Naive thymus-derived CD8-positive, alpha-beta T cell (primary cell): Measurements from ENCODE around the gene SCP2. TPM values are rescaled to one million over a fixed set of nuclear protein-coding genes. Genes with fewer than 3 reads are reported as not detected.
A peak's percentile ranks its signal among the peaks of the same experiment; 100 is the strongest.
"Not testable (repeated sequence)": the region's sequence is repeated elsewhere in the genome, so short reads cannot be mapped to it uniquely, and the experiment has no call there.

ENCODE experiments used
- ATAC-seq, 2 donors: fragments of 150-1000 bp; cut with Tn5 transposase in 1 of 2; sonication (Bioruptor Pico), chemical (Tn5 transposase) in 1 of 2; 1 replicate in 1 of 2; 2 replicates in 1 of 2; pipeline ENCODE4 v1.10.0; 2021; ENCODE audit warnings: mild to moderate bottlenecking in 2 of 2, moderate library complexity in 2 of 2
- POLR2A ChIA-PET: fragments of 350-600 bp; sonication (Branson Sonifier 250); formaldehyde crosslinking; loops from one replicate; lab custom pipeline; 2021; ENCODE audit warnings: antibody characterized with exemption; lab: Charles Lee
- DNase-seq, 10 donors: peaks; one replicate each; pipeline versions ENCODE4 v3.0.0 to v3.0.0-alpha.2; 2020 to 2022
- H3K27ac Mint-ChIP-seq, 10 donors: one replicate each; pipeline ENCODE4 v1.8.0; 2020 to 2022; ENCODE audit warnings: mild to moderate bottlenecking in 10 of 10, mixed read lengths in 10 of 10, moderate library complexity in 4 of 10, inconsistent platforms in 1 of 10
- H3K27me3 Mint-ChIP-seq, 5 donors: one replicate each; pipeline ENCODE4 v1.8.0; 2021 to 2022; ENCODE audit warnings: mixed read lengths in 5 of 5
- H3K36me3 Mint-ChIP-seq, 3 donors: one replicate each; pipeline ENCODE4 v1.8.0; 2020 to 2022; ENCODE audit warnings: mixed read lengths in 3 of 3, mild to moderate bottlenecking in 2 of 3, inconsistent platforms in 1 of 3
- H3K4me1 Mint-ChIP-seq, 4 donors: one replicate each; pipeline ENCODE4 v1.8.0; 2021 to 2022; ENCODE audit warnings: mixed read lengths in 4 of 4
- H3K4me3 Mint-ChIP-seq, 10 donors: one replicate each; pipeline ENCODE4 v1.8.0; 2020 to 2022; ENCODE audit warnings: mild to moderate bottlenecking in 10 of 10, mixed read lengths in 10 of 10, moderate library complexity in 6 of 10, inconsistent platforms in 1 of 10
- H3K9me3 Mint-ChIP-seq, 9 donors: one replicate each; pipeline ENCODE4 v1.8.0; 2020 to 2022; ENCODE audit warnings: mixed read lengths in 9 of 9, mild to moderate bottlenecking in 3 of 9, inconsistent platforms in 1 of 9, moderate library complexity in 1 of 9
- polyA plus RNA-seq, 3 donors: library from polyadenylated mRNA; unstranded; fragments of 300-500 nt; fragmentation: Illumina TruSeq; gene quantifications; one replicate each; pipeline ENCODE4 v1.2.3, GENCODE V29; 2021
- total RNA-seq, 8 experiments: library from RNA in 2 of 8; stranded (reverse) in 2 of 8; gene quantifications; one replicate each; pipeline ENCODE4 v1.2.3 and lab custom pipeline; 2021 to 2026

The SCP2 gene
- total and polyA plus RNA-seq, 5 experiments from 2014 or later: 44.9 to 167 (median 117) TPM

GRCh38 chr1:52992733-52993132 lies 65.7 kb downstream of the SCP2 start:
- H3K9me3 Mint-ChIP-seq, H3K27ac Mint-ChIP-seq, ATAC-seq, DNase-seq, H3K27me3 Mint-ChIP-seq, POLR2A ChIA-PET, H3K4me3 Mint-ChIP-seq, H3K4me1 Mint-ChIP-seq: not testable (repeated sequence)
- peaks cover 0 to 46% (median 36%) of the 10 kb centered on the region in 3 donors for H3K36me3 Mint-ChIP-seq

GRCh38 chr1:52994656-52995055 lies 67.6 kb downstream of the SCP2 start:
- Mint-ChIP-seq H3K4me1 (no peaks in the 10 kb centered on the region), H3K36me3 (peaks cover 0 to 31% (median 30%) of the 10 kb centered on the region in 3 donors), H3K4me3 (no peak overlapping the region), H3K27ac (no peak overlapping the region), H3K27me3 (no peaks in the 10 kb centered on the region), H3K9me3 (no peaks in the 10 kb centered on the region)
- POLR2A ChIA-PET: no interaction called here
- no peak for ATAC-seq
- DNase-seq: no peak

- no peak overlapping the region for H3K27ac Mint-ChIP-seq
Measured at GRCh38 chr1:52996653-52997052, 69.6 kb downstream of the SCP2 start.

GRCh38 chr1:53001128-53001527 lies 74.1 kb downstream of the SCP2 start:
- H3K9me3 Mint-ChIP-seq: no peaks in the 10 kb centered on the region
- peaks cover 4 to 21% (median 18%) of the 10 kb centered on the region in 3 donors for H3K36me3 Mint-ChIP-seq
- no peak for DNase-seq
- no peak overlapping the region for H3K27ac Mint-ChIP-seq
- H3K4me1 Mint-ChIP-seq: no peaks in the 10 kb centered on the region
- no peaks in the 10 kb centered on the region for H3K27me3 Mint-ChIP-seq
- H3K4me3 Mint-ChIP-seq: no peak overlapping the region
- ATAC-seq: no peak
- POLR2A ChIA-PET: no interaction called here

More at GRCh38 chr1:52996653-52997052, 69.6 kb downstream of the SCP2 start:
- Mint-ChIP-seq H3K4me1 (no peaks in the 10 kb centered on the region), H3K27me3 (no peaks in the 10 kb centered on the region), H3K9me3 (no peaks in the 10 kb centered on the region), H3K4me3 (no peak overlapping the region), H3K36me3 (peaks cover 0 to 25% (median 24%) of the 10 kb centered on the region in 3 donors)
- no peak for DNase-seq
- no peak for ATAC-seq
- POLR2A ChIA-PET: no interaction called here

GRCh38 chr1:53006612-53007011 lies 79.5 kb downstream of the SCP2 start:
- H3K9me3 Mint-ChIP-seq, H3K27ac Mint-ChIP-seq, ATAC-seq, POLR2A ChIA-PET, H3K27me3 Mint-ChIP-seq, H3K4me1 Mint-ChIP-seq, H3K4me3 Mint-ChIP-seq, DNase-seq: not testable (repeated sequence)
- peaks cover 4 to 17% (median 16%) of the 10 kb centered on the region in 3 donors for H3K36me3 Mint-ChIP-seq

GRCh38 chr1:53010247-53010646 lies 83.2 kb downstream of the SCP2 start:
- H3K4me3 Mint-ChIP-seq, DNase-seq, H3K27ac Mint-ChIP-seq, H3K36me3 Mint-ChIP-seq, POLR2A ChIA-PET, H3K27me3 Mint-ChIP-seq, H3K9me3 Mint-ChIP-seq, ATAC-seq: not testable (repeated sequence)
- peaks cover 5 to 11% (median 8%) of the 10 kb centered on the region in 4 donors for H3K4me1 Mint-ChIP-seq

GRCh38 chr1:53011175-53011574 lies 84.1 kb downstream of the SCP2 start:
- peaks cover 0 to 8% (median 0%) of the 10 kb centered on the region in 9 donors for H3K9me3 Mint-ChIP-seq
- no peak overlapping the region for H3K27ac Mint-ChIP-seq
- no peaks in the 10 kb centered on the region for H3K27me3 Mint-ChIP-seq
- peaks cover 0 to 2% (median 0%) of the 10 kb centered on the region in 3 donors for H3K36me3 Mint-ChIP-seq
- POLR2A ChIA-PET: no interaction called here
- no peak for ATAC-seq
- peaks cover 12 to 20% (median 17%) of the 10 kb centered on the region in 4 donors for H3K4me1 Mint-ChIP-seq
- DNase-seq: no peak
- no peak overlapping the region for H3K4me3 Mint-ChIP-seq

GRCh38 chr1:53014791-53015507 lies 87.9 kb downstream of the SCP2 start:
- Mint-ChIP-seq H3K4me1 (peaks cover 16 to 41% (median 33%) of the 10 kb centered on the region in 4 donors), H3K36me3 (peaks cover 0 to 28% (median 4%) of the 10 kb centered on the region in 3 donors), H3K4me3 (peak overlapping the region; percentile 85 to 94 (median 88)), H3K9me3 (no peaks in the 10 kb centered on the region), H3K27ac (peak overlapping the region; percentile 59 to 92 (median 88)), H3K27me3 (no peaks in the 10 kb centered on the region)
- POLR2A ChIA-PET: interaction anchor here (0.9 to 1.4 kb wide), 6 partner anchors 7 to 312 kb away, joined by 3 to 5 read pairs (median 3); partner anchors contain the start of genes ECHDC2 and SCP2
- peak; percentile 39 to 91 (median 76) for DNase-seq
- ATAC-seq: peak; percentile 100

- ATAC-seq (no peak), DNase-seq (no peak)
- Mint-ChIP-seq H3K27ac (peak overlapping the region; percentile 59 to 92 (median 86)), H3K4me1 (peaks cover 16 to 41% (median 34%) of the 10 kb centered on the region in 4 donors), H3K27me3 (no peaks in the 10 kb centered on the region), H3K36me3 (peaks cover 0 to 28% (median 4%) of the 10 kb centered on the region in 3 donors), H3K4me3 (peak overlapping the region; percentile 85 to 94 (median 88)), H3K9me3 (no peaks in the 10 kb centered on the region)
- POLR2A ChIA-PET: interaction anchor here (1.3 kb wide), 1 partner anchor 312 kb away, joined by 3 read pairs; no protein-coding TSS in a partner anchor
Measured at GRCh38 chr1:53015508-53015860, 88.4 kb downstream of the SCP2 start.

GRCh38 chr1:53016705-53017104 lies 89.6 kb downstream of the SCP2 start:
- H3K9me3 Mint-ChIP-seq: no peaks in the 10 kb centered on the region
- DNase-seq (no peak), ATAC-seq (no peak)
- H3K4me3 Mint-ChIP-seq: peak overlapping the region in 8 of 10 donors; percentile 2 to 94 (median 56)
- POLR2A ChIA-PET: no interaction called here
- peaks cover 18 to 45% (median 38%) of the 10 kb centered on the region in 4 donors for H3K4me1 Mint-ChIP-seq
- H3K27ac Mint-ChIP-seq: no peak overlapping the region
- H3K36me3 Mint-ChIP-seq: peaks cover 0 to 32% (median 4%) of the 10 kb centered on the region in 3 donors
- H3K27me3 Mint-ChIP-seq: no peaks in the 10 kb centered on the region

- Mint-ChIP-seq H3K4me1 (peaks cover 16 to 40% (median 35%) of the 10 kb centered on the region in 4 donors), H3K36me3 (peaks cover 0 to 36% (median 7%) of the 10 kb centered on the region in 3 donors), H3K4me3 (no peak overlapping the region), H3K27ac (no peak overlapping the region), H3K27me3 (no peaks in the 10 kb centered on the region), H3K9me3 (no peaks in the 10 kb centered on the region)
- DNase-seq: no peak
- no peak for ATAC-seq
- POLR2A ChIA-PET: no interaction called here
Measured at GRCh38 chr1:53020588-53020987, 93.5 kb downstream of the SCP2 start.

- Mint-ChIP-seq H3K4me1 (peaks cover 7 to 27% (median 21%) of the 10 kb centered on the region in 4 donors), H3K27ac (peak overlapping the region in 1 of 10 donors; percentile 21)
- no peak for ATAC-seq
Measured at GRCh38 chr1:53022179-53022578, 95.1 kb downstream of the SCP2 start.

GRCh38 chr1:53023546-53023945 lies 96.5 kb downstream of the SCP2 start:
- H3K4me3 Mint-ChIP-seq: no peak overlapping the region
- POLR2A ChIA-PET: no interaction called here
- no peaks in the 10 kb centered on the region for H3K27me3 Mint-ChIP-seq

More at GRCh38 chr1:53022179-53022578, 95.1 kb downstream of the SCP2 start:
- Mint-ChIP-seq H3K36me3 (peaks cover 0 to 30% (median 7%) of the 10 kb centered on the region in 3 donors), H3K9me3 (no peaks in the 10 kb centered on the region), H3K4me3 (no peak overlapping the region), H3K27me3 (no peaks in the 10 kb centered on the region)
- POLR2A ChIA-PET: interaction anchor here (0.8 kb wide), 1 partner anchor 8 kb away, joined by 3 read pairs; no protein-coding TSS in a partner anchor
- DNase-seq: no peak

More at GRCh38 chr1:53023546-53023945, 96.5 kb downstream of the SCP2 start:
- Mint-ChIP-seq H3K27ac (no peak overlapping the region), H3K9me3 (no peaks in the 10 kb centered on the region), H3K4me1 (peaks cover 7 to 22% (median 17%) of the 10 kb centered on the region in 4 donors), H3K36me3 (peaks cover 0 to 28% (median 7%) of the 10 kb centered on the region in 3 donors)
- ATAC-seq: no peak
- no peak for DNase-seq
